Measurements from ENCODE around the gene GEMIN2. TPM values are rescaled to one million over a fixed set of nuclear protein-coding genes. Genes with fewer than 3 reads are reported as not detected.
"Not testable (repeated sequence)": the region's sequence is repeated elsewhere in the genome, so short reads cannot be mapped to it uniquely, and the experiment has no call there.

Gene GEMIN2
- total RNA-seq, 2 donors from 2014 or later, result 12.6 to 14.7 TPM

DNA sequence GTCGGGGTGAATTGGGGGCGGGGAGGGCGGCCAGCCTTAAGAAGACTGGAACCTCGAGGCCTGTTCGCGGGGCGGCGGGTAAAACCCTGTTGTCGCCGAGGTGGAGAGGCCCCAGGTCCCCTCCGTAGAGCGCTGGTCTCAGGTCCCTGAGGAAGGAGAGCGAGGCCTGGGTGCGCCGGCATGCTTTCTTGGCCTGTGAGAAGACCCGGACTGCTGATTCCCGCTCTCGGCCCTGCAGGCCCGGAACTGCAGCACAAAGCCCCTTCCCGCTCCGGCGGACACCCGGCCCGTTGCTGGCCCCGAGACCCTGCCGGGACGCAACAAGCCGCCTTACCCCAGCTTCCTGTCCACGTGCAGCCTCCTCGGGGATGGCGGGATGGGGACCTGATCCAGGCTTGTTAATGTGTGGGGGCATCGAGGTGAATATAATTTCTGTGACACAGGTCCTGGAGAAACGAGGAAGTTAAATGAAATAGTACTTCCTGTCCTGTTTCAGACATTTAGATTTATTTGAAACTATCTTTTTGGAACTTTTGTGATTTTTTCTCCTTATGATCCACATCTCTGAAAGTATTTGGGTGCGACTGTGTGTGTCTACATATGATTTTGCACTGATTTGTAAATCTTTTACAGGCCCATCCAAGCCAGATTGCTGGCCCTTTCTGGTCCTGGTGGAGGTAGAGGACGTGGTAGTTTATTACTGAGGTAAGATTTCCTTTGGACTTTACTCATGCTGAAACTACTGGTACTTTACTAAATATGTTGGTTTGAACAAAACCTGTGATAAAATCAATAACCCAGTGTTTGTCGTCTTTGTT, 61.5 kb downstream of the GEMIN2 start:
- Mint-ChIP-seq H3K27ac (peak overlapping the region; percentile 99), H3K4me3 (peak overlapping the region; percentile 100), H3K36me3 (ENCODE audit: low read depth) (peaks cover 5% of the 10 kb centered on the region), H3K27me3 (no peaks in the 10 kb centered on the region), H3K4me1 (peaks cover 23% of the 10 kb centered on the region)
- peak; percentile 3 for ATAC-seq
- no peaks in the 10 kb centered on the region for H3K9me3 ChIP-seq (ENCODE audit: control insufficient read depth, low read length, poor library complexity, severe bottlenecking)
- DNase-seq, result peak in 1 of 3 donors; percentile 28

DNA sequence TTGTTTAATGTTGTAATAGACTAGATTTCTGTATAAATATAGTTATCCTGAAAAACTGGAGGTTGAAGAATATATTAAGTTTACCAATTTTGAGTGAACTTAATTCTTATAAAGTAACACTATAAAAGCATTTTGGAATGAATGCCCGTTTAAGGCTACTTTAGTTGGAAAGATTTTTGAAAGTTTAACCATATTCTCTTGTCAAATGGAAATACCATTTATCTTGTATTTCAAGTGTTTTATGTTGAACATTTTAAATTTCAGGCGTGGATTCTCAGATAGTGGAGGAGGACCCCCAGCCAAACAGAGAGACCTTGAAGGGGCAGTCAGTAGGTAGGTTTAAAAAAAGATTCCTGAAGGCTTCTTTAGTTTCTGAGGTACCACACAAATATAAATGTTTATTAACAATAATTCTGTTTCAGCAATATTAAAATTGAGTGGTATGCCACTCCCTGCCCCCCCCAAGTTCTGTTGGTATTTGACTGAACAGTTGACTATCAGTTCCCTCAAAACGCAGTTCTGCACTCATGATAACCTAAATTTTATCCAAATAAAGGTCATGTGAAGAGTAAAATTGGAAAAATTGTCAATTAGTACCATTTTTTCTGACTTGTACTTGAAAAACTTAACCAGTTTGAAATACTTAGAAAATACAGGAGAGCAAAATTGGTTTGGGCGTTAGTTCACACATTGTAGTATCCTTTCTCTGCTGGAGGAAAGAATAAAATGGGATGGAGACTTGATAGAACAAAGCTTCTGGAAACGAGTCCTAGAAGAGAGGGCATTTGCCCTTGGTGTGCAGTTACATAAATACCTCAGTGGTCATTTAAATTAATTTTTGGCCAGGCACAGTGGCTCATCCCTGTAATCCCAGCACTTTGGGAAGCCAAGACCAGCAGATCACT, 62.4 kb downstream of the GEMIN2 start:
- DNase-seq (no peak), ATAC-seq (no peak)
- Mint-ChIP-seq H3K4me3 (peak overlapping the region; percentile 100), H3K36me3 (ENCODE audit: low read depth) (peaks cover 5% of the 10 kb centered on the region), H3K27ac (peak overlapping the region; percentile 99), H3K27me3 (no peaks in the 10 kb centered on the region), H3K4me1 (peaks cover 23% of the 10 kb centered on the region)
- no peaks in the 10 kb centered on the region for H3K9me3 ChIP-seq (ENCODE audit: control insufficient read depth, low read length, poor library complexity, severe bottlenecking)

DNA sequence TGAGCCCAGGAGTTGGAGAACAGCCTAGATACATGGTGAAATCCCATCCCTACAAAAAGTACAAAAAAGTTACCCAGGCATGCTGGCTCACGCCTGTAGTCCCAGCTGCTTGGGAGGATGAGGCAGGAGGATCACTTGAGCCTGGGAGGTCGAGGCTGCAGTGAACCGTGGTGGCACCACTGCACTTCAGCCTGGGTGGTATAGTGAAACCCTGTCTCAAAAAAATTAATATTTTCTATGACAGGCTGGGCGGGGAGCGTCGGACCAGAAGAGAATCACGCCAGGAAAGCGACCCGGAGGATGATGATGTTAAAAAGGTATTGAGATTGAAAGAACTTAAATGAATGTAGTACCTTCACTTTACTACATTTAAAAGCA, 63.0 kb downstream of the GEMIN2 start:
- Mint-ChIP-seq H3K4me3 (no peak overlapping the region), H3K4me1 (peaks cover 23% of the 10 kb centered on the region), H3K27me3 (no peaks in the 10 kb centered on the region), H3K27ac (peak overlapping the region; percentile 99), H3K36me3 (ENCODE audit: low read depth) (peaks cover 5% of the 10 kb centered on the region)
- no peak for ATAC-seq
- no peak for DNase-seq
- no peaks in the 10 kb centered on the region for H3K9me3 ChIP-seq (ENCODE audit: control insufficient read depth, low read length, poor library complexity, severe bottlenecking)

DNA sequence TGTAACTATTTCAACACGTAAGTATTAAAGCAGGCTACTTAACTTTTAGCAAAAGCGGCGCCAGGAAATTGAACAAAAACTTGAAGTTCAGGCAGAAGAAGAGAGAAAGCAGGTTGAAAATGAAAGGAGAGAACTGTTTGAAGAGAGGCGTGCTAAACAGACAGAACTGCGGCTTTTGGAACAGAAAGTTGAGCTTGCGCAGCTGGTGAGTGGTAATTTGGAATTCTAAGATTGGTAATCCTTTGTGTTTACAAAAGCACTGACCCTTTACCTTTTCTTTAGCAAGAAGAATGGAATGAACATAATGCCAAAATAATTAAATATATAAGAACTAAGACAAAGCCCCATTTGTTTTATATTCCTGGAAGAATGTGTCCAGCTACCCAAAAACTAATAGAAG, 64.9 kb downstream of the GEMIN2 start:
- no peak for DNase-seq
- H3K9me3 ChIP-seq (ENCODE audit: control insufficient read depth, low read length, poor library complexity, severe bottlenecking), result no peaks in the 10 kb centered on the region
- H3K27me3 Mint-ChIP-seq, result no peaks in the 10 kb centered on the region
- H3K27ac Mint-ChIP-seq, result peak overlapping the region; percentile 79
- H3K4me3 Mint-ChIP-seq, result no peak overlapping the region
- ATAC-seq, result no peak
- H3K4me1 Mint-ChIP-seq, result peaks cover 22% of the 10 kb centered on the region
- peaks cover 5% of the 10 kb centered on the region for H3K36me3 Mint-ChIP-seq (ENCODE audit: low read depth)

DNA sequence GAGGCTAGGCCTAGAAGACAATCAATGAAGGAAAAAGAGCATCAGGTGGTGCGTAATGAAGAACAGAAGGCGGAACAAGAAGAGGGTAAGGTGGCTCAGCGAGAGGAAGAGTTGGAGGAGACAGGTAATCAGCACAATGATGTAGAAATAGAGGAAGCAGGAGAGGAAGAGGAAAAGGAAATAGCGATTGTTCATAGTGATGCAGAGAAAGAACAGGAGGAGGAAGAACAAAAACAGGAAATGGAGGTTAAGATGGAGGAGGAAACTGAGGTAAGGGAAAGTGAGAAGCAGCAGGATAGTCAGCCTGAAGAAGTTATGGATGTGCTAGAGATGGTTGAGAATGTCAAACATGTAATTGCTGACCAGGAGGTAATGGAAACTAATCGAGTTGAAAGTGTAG, 66.4 kb downstream of the GEMIN2 start:
- Mint-ChIP-seq H3K4me1 (peaks cover 19% of the 10 kb centered on the region), H3K27ac (no peak overlapping the region), H3K36me3 (ENCODE audit: low read depth) (peaks cover 2% of the 10 kb centered on the region), H3K27me3 (no peaks in the 10 kb centered on the region), H3K4me3 (no peak overlapping the region)
- DNase-seq (no peak), ATAC-seq (no peak)
- no peaks in the 10 kb centered on the region for H3K9me3 ChIP-seq (ENCODE audit: control insufficient read depth, low read length, poor library complexity, severe bottlenecking)

DNA sequence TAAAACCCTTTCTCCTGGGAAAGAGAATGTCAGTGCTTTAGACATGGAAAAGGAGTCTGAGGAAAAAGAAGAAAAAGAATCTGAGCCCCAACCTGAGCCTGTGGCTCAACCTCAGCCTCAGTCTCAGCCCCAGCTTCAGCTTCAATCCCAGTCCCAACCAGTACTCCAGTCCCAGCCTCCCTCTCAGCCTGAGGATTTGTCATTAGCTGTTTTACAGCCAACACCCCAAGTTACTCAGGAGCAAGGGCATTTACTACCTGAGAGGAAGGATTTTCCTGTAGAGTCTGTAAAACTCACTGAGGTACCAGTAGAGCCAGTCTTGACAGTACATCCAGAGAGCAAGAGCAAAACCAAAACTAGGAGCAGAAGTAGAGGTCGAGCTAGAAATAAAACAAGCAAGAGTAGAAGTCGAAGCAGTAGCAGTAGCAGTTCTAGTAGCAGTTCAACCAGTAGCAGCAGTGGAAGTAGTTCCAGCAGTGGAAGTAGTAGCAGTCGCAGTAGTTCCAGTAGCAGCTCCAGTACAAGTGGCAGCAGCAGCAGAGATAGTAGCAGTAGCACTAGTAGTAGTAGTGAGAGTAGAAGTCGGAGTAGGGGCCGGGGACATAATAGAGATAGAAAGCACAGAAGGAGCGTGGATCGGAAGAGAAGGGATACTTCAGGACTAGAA, 67.0 kb downstream of the GEMIN2 start:
- peaks cover 2% of the 10 kb centered on the region for H3K36me3 Mint-ChIP-seq (ENCODE audit: low read depth)
- no peak overlapping the region for H3K4me3 Mint-ChIP-seq
- ATAC-seq (no peak), DNase-seq (no peak)
- H3K4me1 Mint-ChIP-seq, result peaks cover 14% of the 10 kb centered on the region
- H3K27me3 Mint-ChIP-seq, result no peaks in the 10 kb centered on the region
- no peaks in the 10 kb centered on the region for H3K9me3 ChIP-seq (ENCODE audit: control insufficient read depth, low read length, poor library complexity, severe bottlenecking)
- H3K27ac Mint-ChIP-seq, result no peak overlapping the region

DNA sequence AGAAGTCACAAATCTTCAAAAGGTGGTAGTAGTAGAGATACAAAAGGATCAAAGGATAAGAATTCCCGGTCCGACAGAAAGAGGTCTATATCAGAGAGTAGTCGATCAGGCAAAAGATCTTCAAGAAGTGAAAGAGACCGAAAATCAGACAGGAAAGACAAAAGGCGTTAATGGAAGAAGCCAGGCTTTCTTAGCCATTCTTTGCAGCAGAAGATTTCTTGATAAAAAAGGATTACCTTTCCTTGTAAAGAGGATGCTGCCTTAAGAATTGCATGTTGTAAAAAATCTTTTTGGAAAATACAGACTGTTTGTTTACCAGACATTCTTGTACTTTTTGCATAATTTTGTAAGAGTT, 67.5 kb downstream of the GEMIN2 start:
- Mint-ChIP-seq H3K36me3 (ENCODE audit: low read depth) (peaks cover 2% of the 10 kb centered on the region), H3K4me1 (peaks cover 13% of the 10 kb centered on the region)

DNA sequence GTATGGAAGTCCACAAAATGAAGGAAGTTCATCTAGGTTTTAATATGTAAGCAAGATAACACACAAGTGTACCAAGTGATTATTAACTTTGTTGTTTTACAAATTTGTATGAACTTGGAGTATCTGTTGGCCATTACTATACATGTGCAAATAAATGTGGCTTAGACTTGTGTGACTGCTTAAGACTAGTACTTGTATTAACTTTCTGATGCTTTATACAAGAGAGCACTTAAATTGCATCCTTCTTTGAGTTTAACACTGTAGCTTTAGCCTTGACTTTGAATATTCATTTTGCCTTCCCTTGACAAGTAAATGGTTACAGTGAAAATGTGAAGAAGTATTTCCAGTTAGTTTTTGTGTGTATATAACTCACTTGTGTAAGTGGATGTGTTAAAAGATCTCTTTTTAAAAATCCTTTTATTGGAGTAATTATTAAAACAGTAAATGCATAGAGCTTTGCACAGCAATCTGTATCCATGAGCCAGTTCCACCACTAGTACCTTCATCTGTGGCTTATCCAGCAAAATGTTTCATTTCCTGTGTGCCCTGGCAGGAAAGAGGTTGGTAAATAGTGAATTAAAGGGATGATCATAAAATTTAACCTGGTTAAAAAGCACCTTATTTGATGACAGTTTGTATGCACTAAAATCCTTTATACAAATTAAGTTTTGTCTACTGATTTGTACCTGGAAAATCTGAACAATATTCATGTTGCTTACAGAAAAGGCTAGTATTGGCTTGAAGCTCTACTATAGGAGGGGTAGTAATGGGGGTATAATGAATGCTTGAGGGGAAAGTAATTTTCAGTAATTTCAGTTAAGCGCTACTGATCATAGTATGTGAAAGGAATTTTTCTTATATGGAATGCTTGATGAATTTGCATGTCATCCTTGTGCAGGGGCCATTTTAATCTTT, 68.9 kb downstream of the GEMIN2 start:
- peaks cover 2% of the 10 kb centered on the region for H3K36me3 Mint-ChIP-seq (ENCODE audit: low read depth)
- no peak for DNase-seq
- ATAC-seq, result no peak
- H3K27ac Mint-ChIP-seq, result no peak overlapping the region
- H3K27me3 Mint-ChIP-seq, result no peaks in the 10 kb centered on the region
- H3K4me3 Mint-ChIP-seq, result no peak overlapping the region
- no peaks in the 10 kb centered on the region for H3K9me3 ChIP-seq (ENCODE audit: control insufficient read depth, low read length, poor library complexity, severe bottlenecking)
- peaks cover 18% of the 10 kb centered on the region for H3K4me1 Mint-ChIP-seq

More for the DNA sequence above, 67.5 kb downstream of the GEMIN2 start:
- H3K4me3 Mint-ChIP-seq, result no peak overlapping the region
- H3K27ac Mint-ChIP-seq, result no peak overlapping the region
- ATAC-seq, result no peak
- no peak for DNase-seq
- no peaks in the 10 kb centered on the region for H3K27me3 Mint-ChIP-seq
- no peaks in the 10 kb centered on the region for H3K9me3 ChIP-seq (ENCODE audit: control insufficient read depth, low read length, poor library complexity, severe bottlenecking)

DNA sequence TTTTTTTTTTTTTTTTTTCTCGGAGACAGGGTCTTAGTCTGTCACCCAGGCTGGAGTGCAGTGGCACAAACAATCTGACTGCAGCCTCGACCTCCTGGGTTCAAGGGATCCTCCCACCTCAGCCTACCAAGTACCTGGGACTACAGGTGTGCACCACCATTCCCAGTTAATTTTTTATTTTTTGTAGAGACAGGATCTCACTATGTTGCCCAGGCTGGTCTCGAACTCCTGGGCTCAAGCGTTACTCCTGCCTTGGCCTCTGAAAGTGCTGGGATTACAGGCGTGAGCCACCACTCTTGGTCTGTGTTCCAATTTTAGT, 69.5 kb downstream of the GEMIN2 start:
- not testable (repeated sequence) for H3K9me3 ChIP-seq (ENCODE audit: control insufficient read depth, low read length, poor library complexity, severe bottlenecking); H3K27me3 Mint-ChIP-seq; H3K4me3 Mint-ChIP-seq; DNase-seq; H3K36me3 Mint-ChIP-seq (ENCODE audit: low read depth); H3K27ac Mint-ChIP-seq; ATAC-seq
- H3K4me1 Mint-ChIP-seq, result peaks cover 20% of the 10 kb centered on the region

DNA sequence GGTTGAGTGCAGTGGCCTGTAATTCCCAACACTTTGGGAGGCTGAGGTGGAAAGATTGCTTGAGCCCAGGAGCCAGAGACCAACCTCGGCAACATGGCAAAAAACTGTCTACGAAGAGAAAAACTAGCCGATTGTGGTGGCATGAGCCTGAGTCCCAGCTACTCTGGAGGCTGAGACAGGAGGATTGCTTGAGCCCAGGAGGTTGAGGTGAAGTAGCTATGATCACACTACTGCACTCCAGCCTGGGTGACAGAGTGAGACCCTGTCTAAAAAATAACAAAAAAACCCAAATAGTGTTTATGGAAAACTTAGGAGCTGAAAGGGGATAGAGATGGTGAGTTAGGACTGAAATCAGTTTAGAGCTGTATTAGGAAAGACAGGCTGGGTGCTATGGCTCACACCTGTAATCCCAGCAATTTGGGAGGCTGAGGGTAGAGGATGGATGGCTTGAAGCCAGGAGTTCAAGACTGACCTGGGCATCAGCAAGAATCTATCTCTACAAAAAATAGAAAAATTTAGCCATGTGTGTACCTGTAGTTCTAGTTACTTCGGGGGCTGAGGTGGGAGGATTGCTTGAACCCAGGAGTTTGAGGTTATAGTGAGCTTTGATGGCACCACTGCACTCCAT, 70.6 kb downstream of the GEMIN2 start:
- no peaks in the 10 kb centered on the region for H3K27me3 Mint-ChIP-seq
- no peak for DNase-seq
- ATAC-seq, result no peak
- H3K9me3 ChIP-seq (ENCODE audit: control insufficient read depth, low read length, poor library complexity, severe bottlenecking), result no peaks in the 10 kb centered on the region
- peak overlapping the region; percentile 49 for H3K4me3 Mint-ChIP-seq
- H3K4me1 Mint-ChIP-seq, result peaks cover 14% of the 10 kb centered on the region
- peak overlapping the region; percentile 41 for H3K27ac Mint-ChIP-seq
- H3K36me3 Mint-ChIP-seq (ENCODE audit: low read depth), result no peaks in the 10 kb centered on the region

DNA sequence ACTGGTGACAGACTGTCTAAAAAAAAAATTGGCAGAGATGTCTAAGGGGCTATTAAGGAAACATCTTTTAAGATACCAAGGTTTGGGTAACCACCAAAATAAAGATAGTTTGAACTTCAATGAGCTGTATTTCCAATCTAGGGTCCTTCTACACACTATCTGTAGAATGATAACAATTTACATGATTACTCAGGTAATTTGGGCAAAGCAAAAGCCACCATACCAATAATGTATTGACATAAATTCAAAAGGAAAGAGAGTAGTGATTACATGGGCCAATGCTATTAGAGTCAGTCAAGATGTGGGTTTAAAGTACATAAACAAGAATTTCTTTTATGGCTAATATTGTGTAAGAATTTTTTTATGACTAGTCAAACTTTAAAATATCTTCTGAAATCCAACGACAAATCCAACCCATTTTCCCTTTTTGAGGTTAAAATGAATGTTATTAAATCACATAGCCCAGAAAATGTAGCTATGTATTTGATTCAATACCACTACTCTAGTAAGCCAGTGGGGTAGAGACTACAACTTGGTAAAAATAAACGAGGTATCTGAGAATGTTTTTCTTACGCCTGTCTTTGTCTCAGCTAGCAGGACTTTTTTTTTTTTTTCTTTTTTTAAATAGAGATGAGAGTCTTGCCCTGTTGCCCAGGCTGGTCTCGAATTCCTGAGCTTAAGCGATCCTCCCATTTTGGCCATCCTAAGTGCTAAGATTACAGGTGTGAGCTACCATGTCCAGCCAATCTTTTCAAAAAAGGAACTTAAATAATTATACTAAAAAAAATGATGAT, 71.3 kb downstream of the GEMIN2 start:
- peaks cover 14% of the 10 kb centered on the region for H3K4me1 Mint-ChIP-seq
- H3K27me3 Mint-ChIP-seq, result no peaks in the 10 kb centered on the region
- no peaks in the 10 kb centered on the region for H3K36me3 Mint-ChIP-seq (ENCODE audit: low read depth)

More for the DNA sequence above, 71.3 kb downstream of the GEMIN2 start:
- no peaks in the 10 kb centered on the region for H3K9me3 ChIP-seq (ENCODE audit: control insufficient read depth, low read length, poor library complexity, severe bottlenecking)
- H3K4me3 Mint-ChIP-seq, result no peak overlapping the region
- peak overlapping the region; percentile 41 for H3K27ac Mint-ChIP-seq
- DNase-seq (no peak), ATAC-seq (no peak)
